OCI-LY3 (cell line): Measurements from ENCODE around the gene SERPINA1.
A peak's percentile ranks its signal among the peaks of the same experiment; 100 is the strongest.

Experiments
- H2AFZ ChIP-seq: fragments of 200-600, 300-600 bp; shearing (Covaris generic); 2 replicates; pipeline ENCODE4 v1.6.0; 2014; ENCODE audit warnings: antibody characterized with exemption, low read depth, low read length
- H3K27ac ChIP-seq: fragments of 200-600, 300-600 bp; sonication (generic); 2 replicates; pipeline ENCODE4 v1.5.1; 2014; ENCODE audit warnings: mild to moderate bottlenecking, low read length, moderate library complexity, mixed read lengths
- H3K27me3 ChIP-seq: fragments of 200-600, 300-600 bp; sonication (generic); 2 replicates; pipeline ENCODE4 v1.6.1; 2014; ENCODE audit warnings: low read depth, low read length, mixed read lengths
- H3K36me3 ChIP-seq: fragments of 200-600, 300-600 bp; sonication (generic); replicated peaks from 2 replicates; pipeline ENCODE3; 2014; ENCODE audit warnings: low read depth, low read length, mixed read lengths
- H3K4me1 ChIP-seq: fragments of 300-600, 200-600 bp; sonication (generic); 2 replicates; pipeline ENCODE4 v1.6.1; 2014; ENCODE audit warnings: low read length, mixed read lengths
- H3K4me2 ChIP-seq: fragments of 200-600, 300-600 bp; sonication (generic); 2 replicates; pipeline ENCODE4 v1.6.1; 2014; ENCODE audit warnings: low read length, mixed read lengths
- H3K4me3 ChIP-seq: fragments of 300-600, 200-600 bp; sonication (generic); 2 replicates; pipeline ENCODE4 v1.5.1; 2014; ENCODE audit warnings: antibody characterized with exemption, mild to moderate bottlenecking, low read length, moderate library complexity
- H3K79me2 ChIP-seq: fragments of 300-600, 200-600 bp; shearing (Covaris generic); 2 replicates; pipeline ENCODE4 v1.6.1; 2014; ENCODE audit warnings: mild to moderate bottlenecking, low read length, mixed read lengths
- H3K9ac ChIP-seq: fragments of 300-600, 200-600 bp; shearing (Covaris generic); 2 replicates; pipeline ENCODE4 v1.6.0; 2014; ENCODE audit warnings: mild to moderate bottlenecking, low read length, moderate library complexity
- H3K9me3 ChIP-seq: fragments of 200-600, 300-600 bp; shearing (Covaris generic); 2 replicates; pipeline ENCODE4 v1.6.1; 2014; ENCODE audit warnings: low read length, mixed read lengths; ENCODE audit not compliant: insufficient read depth
- H4K20me1 ChIP-seq: fragments of 200-600, 300-600 bp; sonication (generic); 2 replicates; pipeline ENCODE4 v1.6.1; 2016; ENCODE audit warnings: low read length, mixed read lengths; ENCODE audit not compliant: insufficient read depth
- EZH2phosphoT487 ChIP-seq: fragments of 200-600 bp; shearing (Covaris generic); IDR thresholded peaks from 2 replicates; pipeline ENCODE4 v1.6.1; 2018; ENCODE audit warnings: antibody characterized with exemption, mixed run types, low read depth
- TF ChIP-seq, protein P1 (sequence below): fragments of 200-600, 300-600 bp; sonication (generic); IDR thresholded peaks from 2 replicates; pipeline ENCODE4 v1.5.1; 2014; ENCODE audit warnings: antibody characterized with exemption, low read length, low read depth

The SERPINA1 gene

DNA sequence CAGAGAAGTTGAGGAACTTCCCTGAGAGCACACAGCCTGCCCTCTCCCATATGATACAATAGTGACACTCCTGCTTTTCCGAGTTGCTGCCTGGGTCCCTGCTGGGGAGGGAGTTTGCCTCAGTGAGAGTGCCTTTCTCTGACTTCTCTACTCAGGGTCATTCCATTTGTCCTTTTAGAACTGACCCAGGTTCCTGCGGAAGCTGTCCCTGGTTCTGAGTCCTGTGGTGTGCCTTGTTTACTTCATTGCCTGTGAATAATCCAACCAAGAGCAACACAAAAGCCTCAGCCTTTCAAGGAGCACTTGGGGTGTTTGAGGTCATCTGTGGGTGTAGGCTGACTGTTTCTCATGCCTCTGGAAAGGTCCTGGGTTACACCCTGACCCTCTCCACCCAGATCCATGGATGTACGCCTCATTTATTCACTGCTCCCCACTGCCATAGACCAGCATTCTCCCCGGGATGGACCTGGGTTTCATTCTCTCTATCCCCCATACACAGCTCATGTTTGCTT is 13.6 kb downstream of the SERPINA1 start:
- Histone ChIP-seq H3K4me2 (no peak overlapping the region), H3K4me1 (no peaks in the 10 kb centered on the region), H3K9me3 (no peaks in the 10 kb centered on the region), H4K20me1 (no peaks in the 10 kb centered on the region), H3K9ac (no peak overlapping the region), H3K27ac (no peak overlapping the region), H3K27me3 (no peaks in the 10 kb centered on the region), H3K79me2 (no peaks in the 10 kb centered on the region), H3K4me3 (no peak overlapping the region), H2AFZ (no peak overlapping the region), H3K36me3 (no peaks in the 10 kb centered on the region)
- no peak for TF ChIP-seq EZH2phosphoT487
- TF ChIP-seq, protein P1, sequence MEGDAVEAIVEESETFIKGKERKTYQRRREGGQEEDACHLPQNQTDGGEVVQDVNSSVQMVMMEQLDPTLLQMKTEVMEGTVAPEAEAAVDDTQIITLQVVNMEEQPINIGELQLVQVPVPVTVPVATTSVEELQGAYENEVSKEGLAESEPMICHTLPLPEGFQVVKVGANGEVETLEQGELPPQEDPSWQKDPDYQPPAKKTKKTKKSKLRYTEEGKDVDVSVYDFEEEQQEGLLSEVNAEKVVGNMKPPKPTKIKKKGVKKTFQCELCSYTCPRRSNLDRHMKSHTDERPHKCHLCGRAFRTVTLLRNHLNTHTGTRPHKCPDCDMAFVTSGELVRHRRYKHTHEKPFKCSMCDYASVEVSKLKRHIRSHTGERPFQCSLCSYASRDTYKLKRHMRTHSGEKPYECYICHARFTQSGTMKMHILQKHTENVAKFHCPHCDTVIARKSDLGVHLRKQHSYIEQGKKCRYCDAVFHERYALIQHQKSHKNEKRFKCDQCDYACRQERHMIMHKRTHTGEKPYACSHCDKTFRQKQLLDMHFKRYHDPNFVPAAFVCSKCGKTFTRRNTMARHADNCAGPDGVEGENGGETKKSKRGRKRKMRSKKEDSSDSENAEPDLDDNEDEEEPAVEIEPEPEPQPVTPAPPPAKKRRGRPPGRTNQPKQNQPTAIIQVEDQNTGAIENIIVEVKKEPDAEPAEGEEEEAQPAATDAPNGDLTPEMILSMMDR, result no peak

DNA sequence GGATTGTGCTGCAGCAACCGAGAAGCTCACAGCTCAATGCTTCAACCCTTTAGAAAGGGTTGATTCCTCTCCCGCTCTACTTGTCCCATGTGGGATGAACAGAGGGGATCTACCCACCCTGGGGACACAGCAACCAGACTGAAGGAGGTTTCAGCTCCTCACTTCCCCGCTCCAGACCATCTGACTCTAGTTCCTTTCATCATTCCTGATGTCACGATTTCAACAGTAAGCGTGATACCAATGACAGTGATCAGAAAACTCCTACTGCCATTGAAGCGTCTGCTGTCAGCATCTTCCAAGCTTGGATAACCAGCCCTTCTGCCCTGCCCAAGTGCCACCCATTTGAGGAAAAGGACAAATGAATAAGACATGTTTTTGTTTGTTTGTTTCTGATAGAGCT is 14.3 kb downstream of the SERPINA1 start:
- no peak for TF ChIP-seq EZH2phosphoT487
- TF ChIP-seq, protein P1, result no peak
- Histone ChIP-seq H2AFZ (no peak overlapping the region), H3K36me3 (no peaks in the 10 kb centered on the region)

DNA sequence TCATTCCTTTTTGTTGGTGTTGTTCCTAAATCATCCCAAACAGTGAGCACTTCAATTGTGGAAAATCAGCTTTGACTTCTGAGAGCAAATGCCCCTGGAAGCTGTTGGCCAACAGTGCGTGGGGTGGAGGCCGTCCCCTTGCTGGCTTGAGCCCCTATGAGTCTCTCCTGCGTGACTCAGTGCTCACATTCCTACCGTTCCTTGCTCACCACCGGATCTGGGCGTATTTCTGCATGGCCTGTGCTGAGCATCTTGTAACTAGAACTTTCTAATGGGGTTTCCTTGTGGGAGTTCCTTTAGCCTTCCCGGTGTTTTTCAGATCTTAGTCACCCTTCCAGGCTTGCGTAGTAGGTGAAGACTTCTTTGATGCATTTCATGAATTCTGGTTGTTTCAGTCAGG is 14.7 kb downstream of the SERPINA1 start:
- no peaks in the 10 kb centered on the region for H3K79me2 ChIP-seq
- TF ChIP-seq EZH2phosphoT487, result no peak
- H3K9me3 ChIP-seq, result no peaks in the 10 kb centered on the region
- H3K4me2 ChIP-seq, result no peak overlapping the region
- H2AFZ ChIP-seq, result no peak overlapping the region
- H3K9ac ChIP-seq, result no peak overlapping the region
- H3K36me3 ChIP-seq, result no peaks in the 10 kb centered on the region
- no peaks in the 10 kb centered on the region for H4K20me1 ChIP-seq
- no peaks in the 10 kb centered on the region for H3K4me1 ChIP-seq
- H3K27ac ChIP-seq, result no peak overlapping the region
- no peak overlapping the region for H3K4me3 ChIP-seq
- H3K27me3 ChIP-seq, result no peaks in the 10 kb centered on the region

More for the DNA sequence above, 14.3 kb downstream of the SERPINA1 start:
- Histone ChIP-seq H3K4me2 (no peak overlapping the region), H3K9ac (no peak overlapping the region), H3K4me1 (no peaks in the 10 kb centered on the region), H3K27me3 (no peaks in the 10 kb centered on the region), H4K20me1 (no peaks in the 10 kb centered on the region), H3K27ac (no peak overlapping the region), H3K79me2 (no peaks in the 10 kb centered on the region), H3K4me3 (no peak overlapping the region), H3K9me3 (no peaks in the 10 kb centered on the region)

DNA sequence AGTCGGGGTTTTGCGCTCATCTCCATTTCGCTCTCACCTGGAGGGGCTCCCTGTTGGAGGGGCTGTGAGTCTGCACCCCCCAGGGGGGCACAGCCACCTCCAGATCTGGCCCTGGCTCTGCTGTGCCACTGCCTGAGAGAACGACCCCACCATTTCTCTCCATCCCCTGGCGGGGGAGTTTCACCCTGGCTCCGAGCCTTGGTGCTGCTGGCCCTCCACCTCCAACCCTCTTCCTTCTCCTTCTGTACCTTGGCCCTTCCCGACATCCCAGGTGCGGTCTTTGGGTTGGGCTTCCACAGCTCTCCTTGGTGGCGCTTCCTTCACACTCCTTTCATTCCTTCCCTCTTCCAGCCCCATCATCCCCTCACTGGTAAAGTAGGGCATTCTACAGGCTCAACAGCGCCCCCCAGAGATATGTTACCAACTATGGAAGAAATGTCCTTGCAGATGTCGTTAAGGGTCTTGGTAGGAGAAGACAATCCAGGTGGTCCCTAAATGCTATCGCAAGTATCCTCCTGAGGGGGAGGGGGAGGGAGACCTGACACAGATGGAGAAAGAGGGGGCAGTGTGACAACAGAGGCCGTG is 16.3 kb downstream of the SERPINA1 start:
- H3K9ac ChIP-seq, result no peak overlapping the region
- no peak overlapping the region for H3K4me3 ChIP-seq
- H4K20me1 ChIP-seq, result no peaks in the 10 kb centered on the region
- no peak overlapping the region for H3K27ac ChIP-seq
- H3K79me2 ChIP-seq, result no peaks in the 10 kb centered on the region
- H2AFZ ChIP-seq, result no peak overlapping the region
- no peaks in the 10 kb centered on the region for H3K36me3 ChIP-seq
- H3K27me3 ChIP-seq, result no peaks in the 10 kb centered on the region
- H3K4me2 ChIP-seq, result no peak overlapping the region
- TF ChIP-seq, protein P1, result peak; percentile 33
- no peak for TF ChIP-seq EZH2phosphoT487
- H3K9me3 ChIP-seq, result no peaks in the 10 kb centered on the region
- H3K4me1 ChIP-seq, result peaks cover 4% of the 10 kb centered on the region; the same call in 1 of the 2 replicates
